BLaER1 (cell line): ENCODE measurements around the gene CRTC1.

Source experiments
- H3K27ac ChIP-seq: shearing (Covaris generic); formaldehyde crosslinking; 2 replicates; pipeline ENCODE4 v1.8.1; 2022
- H3K27me3 ChIP-seq: shearing (Covaris generic); formaldehyde crosslinking; 2 replicates; pipeline ENCODE4 v1.8.1; 2022
- H3K36me3 ChIP-seq: shearing (Covaris generic); formaldehyde crosslinking; 2 replicates; pipeline ENCODE4 v1.8.1; 2022
- H3K4me1 ChIP-seq: shearing (Covaris generic); formaldehyde crosslinking; 2 replicates; pipeline ENCODE4 v1.8.1; 2022
- H3K4me2 ChIP-seq: shearing (Covaris generic); formaldehyde crosslinking; 2 replicates; pipeline ENCODE4 v1.8.1; 2022
- H3K4me3 ChIP-seq: shearing (Covaris generic); formaldehyde crosslinking; 2 replicates; pipeline ENCODE4 v1.8.1; 2022
- H3K9ac ChIP-seq: shearing (Covaris generic); formaldehyde crosslinking; 2 replicates; pipeline ENCODE4 v1.8.1; 2022
- H3K9me3 ChIP-seq: shearing (Covaris generic); formaldehyde crosslinking; 2 replicates; pipeline ENCODE4 v1.8.1; 2022
- H4K20me1 ChIP-seq: shearing (Covaris generic); formaldehyde crosslinking; 2 replicates; pipeline ENCODE4 v1.8.1; 2022
- Cebpa-rat ChIP-seq: shearing (Covaris generic); IDR thresholded peaks from 2 replicates; pipeline ENCODE4 v1.8.1; 2022

CRTC1 gene, protein sequence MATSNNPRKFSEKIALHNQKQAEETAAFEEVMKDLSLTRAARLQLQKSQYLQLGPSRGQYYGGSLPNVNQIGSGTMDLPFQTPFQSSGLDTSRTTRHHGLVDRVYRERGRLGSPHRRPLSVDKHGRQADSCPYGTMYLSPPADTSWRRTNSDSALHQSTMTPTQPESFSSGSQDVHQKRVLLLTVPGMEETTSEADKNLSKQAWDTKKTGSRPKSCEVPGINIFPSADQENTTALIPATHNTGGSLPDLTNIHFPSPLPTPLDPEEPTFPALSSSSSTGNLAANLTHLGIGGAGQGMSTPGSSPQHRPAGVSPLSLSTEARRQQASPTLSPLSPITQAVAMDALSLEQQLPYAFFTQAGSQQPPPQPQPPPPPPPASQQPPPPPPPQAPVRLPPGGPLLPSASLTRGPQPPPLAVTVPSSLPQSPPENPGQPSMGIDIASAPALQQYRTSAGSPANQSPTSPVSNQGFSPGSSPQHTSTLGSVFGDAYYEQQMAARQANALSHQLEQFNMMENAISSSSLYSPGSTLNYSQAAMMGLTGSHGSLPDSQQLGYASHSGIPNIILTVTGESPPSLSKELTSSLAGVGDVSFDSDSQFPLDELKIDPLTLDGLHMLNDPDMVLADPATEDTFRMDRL

DNA sequence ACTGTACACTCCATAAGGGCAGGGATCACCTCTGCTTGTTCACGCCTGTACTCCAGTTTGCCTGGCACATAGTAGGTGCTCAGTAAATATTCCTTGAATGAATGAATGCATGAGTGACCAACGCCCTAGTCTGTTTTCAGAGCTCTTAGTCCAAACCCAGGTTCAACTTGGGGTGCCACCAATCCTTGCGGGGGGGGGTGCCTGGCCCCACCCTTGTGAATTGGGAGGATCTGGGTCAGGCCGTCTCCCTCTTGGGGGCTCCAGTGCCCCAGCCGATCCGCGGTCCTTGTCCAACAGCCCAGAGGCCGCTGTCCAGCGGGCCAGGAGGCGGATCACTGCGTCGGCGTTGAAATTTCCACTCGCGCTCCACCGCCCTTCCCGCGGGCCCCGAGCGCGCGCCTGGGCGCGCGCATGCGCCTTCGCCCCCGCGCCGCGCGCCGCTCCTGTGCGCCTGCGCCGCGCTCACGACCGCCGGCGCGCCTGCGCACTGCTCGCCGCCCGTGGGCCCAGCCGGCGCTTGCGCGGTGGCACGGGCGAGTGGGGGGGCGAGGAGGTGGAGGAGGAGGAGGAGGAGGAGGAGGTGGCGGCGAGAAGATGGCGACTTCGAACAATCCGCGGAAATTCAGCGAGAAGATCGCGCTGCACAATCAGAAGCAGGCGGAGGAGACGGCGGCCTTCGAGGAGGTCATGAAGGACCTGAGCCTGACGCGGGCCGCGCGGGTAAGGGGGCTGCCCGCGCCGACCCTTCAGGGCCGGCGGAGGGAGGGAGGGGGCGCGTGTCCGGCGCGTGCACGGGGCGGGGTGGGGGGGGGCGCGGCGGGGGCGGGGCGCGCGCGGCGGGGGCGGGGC lies at the start of gene CRTC1:
Gene CRTC1 (plus strand): TSS at position 572 of the 849 bp plus-strand sequence. CDS start 23 bp downstream, at position 595.
- H3K4me2 ChIP-seq, result peak within 1 kb of the TSS; percentile 99
- H4K20me1 ChIP-seq, result peaks cover 21% of the 10 kb centered on the region
- no peaks in the 10 kb centered on the region for H3K27me3 ChIP-seq
- peaks cover 4% of the 10 kb centered on the region; the same call in 1 of the 2 replicates for H3K36me3 ChIP-seq
- no peaks in the 10 kb centered on the region for H3K9me3 ChIP-seq
- TF ChIP-seq Cebpa-rat, result no peak
- H3K4me3 ChIP-seq, result peak within 1 kb of the TSS; percentile 75
- peaks cover 55% of the 10 kb centered on the region for H3K4me1 ChIP-seq
- peak within 1 kb of the TSS; percentile 90 for H3K27ac ChIP-seq
- H3K9ac ChIP-seq, result peak within 1 kb of the TSS; percentile 88

DNA sequence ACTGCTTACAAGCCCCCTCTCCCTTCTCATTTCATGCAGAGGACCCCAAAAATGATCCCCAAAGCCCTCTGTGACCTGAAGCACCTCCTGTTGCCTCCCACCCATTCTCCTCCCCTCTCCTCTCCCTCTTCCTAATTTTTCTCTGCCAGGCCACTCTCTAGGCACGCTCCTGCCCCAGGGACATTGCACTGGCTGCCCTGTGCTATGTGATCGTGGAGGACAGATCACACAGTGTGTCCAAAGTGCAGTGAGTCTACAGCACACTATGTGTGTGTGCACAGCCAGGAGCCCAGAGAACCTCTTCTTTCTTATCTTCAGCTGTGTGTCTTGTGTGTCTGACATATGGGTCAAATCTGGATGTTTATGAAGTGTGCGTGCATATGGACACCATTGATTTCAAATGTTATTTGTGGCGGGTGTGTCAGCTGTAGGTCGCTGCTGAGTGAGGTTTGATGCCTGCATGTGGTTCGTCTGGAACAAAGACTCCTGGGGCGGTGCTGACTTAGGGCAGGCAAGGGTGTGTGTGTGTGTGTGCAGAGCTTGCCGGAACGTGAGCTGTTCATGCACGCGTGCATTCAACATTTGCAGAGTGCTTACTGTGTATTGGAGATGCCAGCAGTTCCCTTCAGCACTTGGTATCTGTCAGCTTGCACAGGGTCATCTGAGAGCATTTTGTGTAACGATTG lies 48.7 kb upstream of the CRTC1 start:
- Histone ChIP-seq H3K27ac (no peak overlapping the region), H3K9me3 (no peaks in the 10 kb centered on the region), H3K9ac (no peak overlapping the region), H4K20me1 (peaks cover 17% of the 10 kb centered on the region), H3K4me3 (no peak overlapping the region), H3K4me2 (no peak overlapping the region), H3K4me1 (peaks cover 32% of the 10 kb centered on the region), H3K27me3 (no peaks in the 10 kb centered on the region), H3K36me3 (no peaks in the 10 kb centered on the region)
- no peak for TF ChIP-seq Cebpa-rat

DNA sequence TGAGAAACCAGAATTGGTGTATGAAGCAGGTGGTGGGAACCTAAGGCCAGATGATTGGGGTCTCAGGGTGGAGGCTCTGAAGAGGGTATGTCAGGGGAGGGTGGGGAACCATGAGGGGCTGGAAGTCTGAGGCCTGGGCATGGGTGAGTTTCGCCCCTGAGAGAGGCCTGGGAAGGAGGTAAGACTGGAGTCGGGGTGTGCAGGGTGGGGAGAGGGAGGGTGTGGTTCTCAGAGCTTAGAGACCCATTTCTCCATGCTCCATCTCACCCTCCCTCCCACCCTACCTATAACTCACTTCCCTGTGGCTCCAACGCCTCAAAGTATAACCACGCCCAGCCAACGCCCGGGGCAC lies 47.7 kb upstream of the CRTC1 start:
- no peak overlapping the region for H3K9ac ChIP-seq
- peak overlapping the region; percentile 34; the same call in 1 of the 2 replicates for H3K4me2 ChIP-seq
- peaks cover 25% of the 10 kb centered on the region for H4K20me1 ChIP-seq
- H3K4me1 ChIP-seq, result peaks cover 32% of the 10 kb centered on the region
- peaks cover 5% of the 10 kb centered on the region; the same call in 1 of the 2 replicates for H3K36me3 ChIP-seq
- no peak overlapping the region for H3K27ac ChIP-seq
- H3K4me3 ChIP-seq, result no peak overlapping the region
- no peaks in the 10 kb centered on the region for H3K27me3 ChIP-seq
- TF ChIP-seq Cebpa-rat, result no peak
- no peaks in the 10 kb centered on the region for H3K9me3 ChIP-seq

DNA sequence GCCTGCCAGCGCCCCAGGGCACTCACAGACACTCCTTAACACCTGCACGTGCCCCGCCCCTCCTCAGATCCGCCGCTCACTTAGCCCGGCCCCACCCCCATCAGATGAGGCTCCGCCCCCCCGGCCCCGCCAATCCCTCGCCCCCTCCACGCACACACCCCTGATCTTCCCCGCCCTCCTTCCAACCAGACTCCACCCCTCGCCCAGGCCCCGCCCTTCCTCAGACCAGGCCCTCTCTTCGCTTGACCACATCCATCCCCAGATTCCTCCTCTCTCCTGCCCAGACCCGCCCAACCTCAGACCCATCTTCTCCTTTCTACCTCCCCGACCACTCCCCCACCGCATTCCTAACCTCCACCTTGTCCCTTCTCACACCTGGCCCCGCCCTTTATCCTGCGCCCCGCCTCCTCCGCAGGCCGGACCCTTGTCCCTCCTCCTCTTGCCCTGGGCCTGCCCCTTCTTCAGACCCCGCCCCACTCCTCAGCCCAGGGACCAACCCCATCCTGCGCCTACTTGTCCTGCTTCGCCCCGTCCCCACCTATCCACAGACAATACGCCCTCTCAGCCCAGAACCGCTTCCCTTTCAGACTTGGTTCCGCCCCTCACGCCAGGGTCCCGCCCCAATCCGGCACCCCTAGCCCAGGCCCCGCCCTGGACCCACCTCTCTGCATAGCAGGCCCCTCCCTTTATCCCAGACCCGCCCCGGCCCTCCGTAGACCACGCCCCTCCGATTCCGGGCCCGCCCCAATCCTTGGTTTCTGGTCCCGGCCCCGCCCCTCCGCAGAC lies 47.1 kb upstream of the CRTC1 start:
- H3K4me1 ChIP-seq, result peaks cover 32% of the 10 kb centered on the region
- no peaks in the 10 kb centered on the region for H3K27me3 ChIP-seq
- no peaks in the 10 kb centered on the region for H3K9me3 ChIP-seq
- peak overlapping the region; percentile 90 for H3K4me3 ChIP-seq
- no peak overlapping the region for H3K9ac ChIP-seq
- peak overlapping the region; percentile 55 for H3K4me2 ChIP-seq
- no peak overlapping the region for H3K27ac ChIP-seq
- peaks cover 31% of the 10 kb centered on the region for H4K20me1 ChIP-seq
- peaks cover 9% of the 10 kb centered on the region; the same call in 1 of the 2 replicates for H3K36me3 ChIP-seq
- no peak for TF ChIP-seq Cebpa-rat

DNA sequence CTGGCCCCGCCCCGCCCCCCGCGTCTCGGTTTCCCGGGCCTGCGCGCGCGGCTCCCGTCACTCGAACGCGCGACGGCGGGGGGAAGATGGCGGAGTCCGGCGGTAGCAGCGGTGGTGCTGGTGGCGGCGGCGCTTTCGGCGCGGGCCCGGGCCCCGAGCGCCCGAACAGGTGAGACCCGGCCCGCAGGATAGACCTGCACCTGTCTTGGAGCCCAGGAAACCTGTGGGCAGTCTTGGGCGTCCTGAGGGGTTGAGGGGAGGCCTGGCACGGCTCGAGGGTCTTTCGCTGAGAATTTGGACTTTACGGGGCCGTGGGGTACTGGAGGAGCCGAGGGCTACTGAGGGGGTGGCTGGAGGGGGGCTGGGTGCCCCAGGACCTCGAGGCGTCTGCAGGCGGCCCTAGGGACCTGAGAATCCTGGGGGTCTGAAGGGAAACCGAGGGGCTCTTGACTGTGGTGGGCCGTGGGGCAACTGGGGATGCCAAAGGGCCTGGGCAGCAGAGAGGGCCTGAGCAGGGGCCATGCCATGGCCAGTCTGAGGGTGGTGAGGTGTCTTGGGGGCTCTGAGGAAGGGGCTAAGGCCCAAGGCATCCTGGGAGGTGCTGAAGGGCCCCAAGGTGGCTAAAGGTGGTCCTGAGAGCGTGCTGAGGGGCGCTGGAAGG lies 46.4 kb upstream of the CRTC1 start, which contains the start of gene KLHL26:
Gene KLHL26 (plus strand): TSS at position 60 of the 661 bp plus-strand sequence. CDS start 27 bp downstream, at position 87.
- Histone ChIP-seq H3K36me3 (peaks cover 9% of the 10 kb centered on the region; the same call in 1 of the 2 replicates), H3K9ac (peak within 1 kb of the TSS; percentile 94), H3K4me1 (peaks cover 35% of the 10 kb centered on the region), H3K27me3 (no peaks in the 10 kb centered on the region), H3K4me2 (peak within 1 kb of the TSS; percentile 99), H3K27ac (peak within 1 kb of the TSS; percentile 91), H3K9me3 (no peaks in the 10 kb centered on the region), H4K20me1 (peaks cover 35% of the 10 kb centered on the region), H3K4me3 (peak within 1 kb of the TSS; percentile 90)
- no peak for TF ChIP-seq Cebpa-rat

DNA sequence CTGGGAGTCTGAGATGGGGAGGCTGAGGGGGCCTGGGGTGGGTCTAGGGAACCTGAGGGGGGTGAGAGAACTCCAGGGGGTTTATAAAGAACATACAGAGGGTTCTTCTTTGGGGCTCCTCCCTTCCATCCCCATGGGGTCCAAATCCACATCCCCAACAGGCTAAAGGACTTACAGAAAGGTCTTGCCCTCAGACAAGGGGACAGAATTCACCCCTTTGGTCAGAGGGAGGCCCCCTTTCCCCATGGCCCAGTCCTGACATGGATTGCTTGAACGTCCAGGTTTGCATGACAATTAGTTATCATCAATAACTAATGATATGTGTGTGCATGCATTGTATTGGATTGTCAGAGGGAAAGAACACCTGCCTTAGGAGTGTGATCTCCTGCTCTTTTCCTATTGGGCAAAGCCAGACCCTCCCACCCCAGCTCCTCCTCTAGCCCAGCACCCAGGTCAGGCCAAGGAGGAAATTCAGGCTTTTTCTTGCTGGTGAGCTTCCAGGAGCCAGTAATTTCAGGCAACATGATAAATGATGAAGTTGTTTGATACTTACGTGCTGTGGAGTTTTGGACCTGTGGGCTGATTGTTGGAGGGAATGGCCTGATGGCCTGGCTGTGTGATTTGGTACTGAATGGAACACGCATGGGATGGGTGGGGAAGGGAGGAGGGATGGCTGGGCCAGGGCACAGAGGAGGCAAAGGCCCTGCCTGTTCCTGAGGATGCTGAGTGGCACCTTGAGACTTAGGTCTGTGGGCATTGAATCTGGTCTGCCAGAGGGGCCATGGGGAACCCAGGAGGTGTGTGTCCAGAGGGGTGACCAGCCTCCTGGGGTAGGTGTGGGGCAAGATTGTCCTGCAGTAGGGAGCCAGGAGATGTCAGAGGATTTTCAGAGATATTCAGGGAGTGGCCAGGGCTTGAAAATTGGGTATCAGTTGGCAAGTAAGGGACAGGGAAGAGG lies 45.5 kb upstream of the CRTC1 start:
- Histone ChIP-seq H3K27me3 (no peaks in the 10 kb centered on the region), H3K4me1 (peaks cover 38% of the 10 kb centered on the region), H3K9me3 (no peaks in the 10 kb centered on the region), H3K27ac (no peak overlapping the region), H4K20me1 (peaks cover 38% of the 10 kb centered on the region), H3K4me3 (peak overlapping the region; percentile 90), H3K9ac (peak overlapping the region; percentile 94), H3K4me2 (peak overlapping the region; percentile 99), H3K36me3 (peaks cover 9% of the 10 kb centered on the region; the same call in 1 of the 2 replicates)
- TF ChIP-seq Cebpa-rat, result no peak

DNA sequence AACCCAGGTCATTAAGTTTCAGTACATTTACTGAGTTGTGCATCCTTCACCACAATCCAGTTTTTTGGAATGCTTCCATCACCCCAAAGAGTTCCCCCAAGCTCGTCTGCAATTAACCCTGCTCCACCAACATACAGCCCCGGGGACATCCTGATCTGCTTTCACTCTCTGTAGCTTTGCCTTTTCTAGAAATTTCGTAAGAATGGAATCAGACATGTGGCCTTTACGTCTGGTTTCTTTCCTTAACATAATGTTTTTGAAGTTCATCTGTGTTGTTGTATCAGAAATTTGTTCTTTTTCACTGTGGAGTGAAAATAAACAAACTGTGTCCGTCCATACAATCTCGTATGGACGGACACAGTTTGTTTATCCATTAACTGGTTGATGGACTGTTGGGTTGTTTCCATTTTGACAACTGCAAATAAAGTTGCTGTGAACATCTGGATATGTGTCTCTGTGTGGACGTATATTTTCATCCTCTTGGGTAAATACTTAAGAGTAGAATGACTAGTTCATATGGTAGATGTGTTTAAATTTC lies 43.7 kb upstream of the CRTC1 start:
- H3K9me3 ChIP-seq, result no peaks in the 10 kb centered on the region
- H4K20me1 ChIP-seq, result peaks cover 52% of the 10 kb centered on the region
- no peak overlapping the region for H3K4me2 ChIP-seq
- H3K4me1 ChIP-seq, result peaks cover 41% of the 10 kb centered on the region
- no peak overlapping the region for H3K27ac ChIP-seq
- no peak overlapping the region for H3K9ac ChIP-seq
- H3K36me3 ChIP-seq, result peaks cover 9% of the 10 kb centered on the region; the same call in 1 of the 2 replicates
- no peaks in the 10 kb centered on the region for H3K27me3 ChIP-seq
- H3K4me3 ChIP-seq, result no peak overlapping the region
- no peak for TF ChIP-seq Cebpa-rat
